Adrenal gland (tissue), 12 donors: ENCODE measurements around the gene FADS2. TPM values are rescaled to one million over a fixed set of nuclear protein-coding genes. Genes with fewer than 3 reads are reported as not detected.

ENCODE experiments used
- DNase-seq, 7 donors: peaks; one replicate each; pipeline ENCODE4 v3.0.0-alpha.2; 2019 to 2020
- H3K27ac ChIP-seq, 5 donors: fragments of 200-600 bp; sonication (generic) in 4 of 5; 1 replicate in 3 of 5; 2 replicates in 2 of 5; pipeline versions ENCODE4 v1.5.1 to v1.8.0; 2016 to 2020; ENCODE audit warnings: mild to moderate bottlenecking in 1 of 5
- H3K27me3 ChIP-seq: fragments of 200-600 bp; 2 replicates; pipeline ENCODE4 v1.8.0; 2021
- H3K36me3 ChIP-seq, 2 donors: fragments of 200-600 bp; replicated peaks in 1 of 2; 1 replicate in 1 of 2; 2 replicates in 1 of 2; pipeline versions ENCODE4 v1.5.1 to v1.8.0; 2018 to 2022
- H3K4me1 ChIP-seq, 2 donors: fragments of 200-600 bp; replicated peaks in 1 of 2; 1 replicate in 1 of 2; 2 replicates in 1 of 2; pipeline versions ENCODE4 v1.5.1 to v1.8.0; 2018 to 2021
- H3K4me3 ChIP-seq, 4 donors: fragments of 200-600 bp; sonication (generic) in 3 of 4; one replicate each; pipeline ENCODE4 v1.5.1; 2016 to 2018
- H3K9me3 ChIP-seq, 3 donors: fragments of 200-600 bp; sonication (generic) in 1 of 3; replicated peaks in 1 of 3; 1 replicate in 2 of 3; 2 replicates in 1 of 3; pipeline versions ENCODE4 v1.5.1 to v1.8.0; 2016 to 2021
- POLR2A ChIP-seq, 2 donors: fragments of 450-650 bp; IDR thresholded peaks; one replicate each; pipeline ENCODE4 v1.6.1; 2017; ENCODE audit warnings: antibody characterized with exemption in 2 of 2, mild to moderate bottlenecking in 2 of 2, moderate library complexity in 1 of 2
- WGBS, 4 donors: extraction: QIAGEN DNeasy Blood & Tissue Kit in 2 of 4; methylation state at CpG; one replicate each; pipeline versions ENCODE4 v1.1.5 to v1.1.7; 2013 to 2017; 5-methylcytosine and 5-hydroxymethylcytosine counted together
- intact Hi-C, 2 donors: fragments of 100-400 bp; cut with DNase I; formaldehyde crosslinking; loops; one replicate each; pipeline versions ENCODE4 v1.14.1 to v1.15.0; 2022 to 2023
- polyA plus RNA-seq, 3 donors: library from polyadenylated mRNA; stranded (reverse); fragments of 200-250 nt in 2 of 3; fragments of 350-450 nt in 1 of 3; fragmentation: Illumina TruSeq in 1 of 3; extraction: RNeasy Lipid Tissue Mini Kit (QIAGEN cat#74804) in 1 of 3; gene quantifications; one replicate each; pipeline ENCODE4 v1.2.3, GENCODE V29; 2013 to 2014
- total RNA-seq, 9 donors: library from RNA; depleted of rRNA in 4 of 9; stranded (reverse); fragments of >200 nt in 4 of 9; fragments of 120-200 nt in 1 of 9; fragmentation: NEBNext Ultra II Directional in 1 of 9; extraction: Animal tissue kit (Norgen Biotek cat#: 25700) in 1 of 9; gene quantifications; one replicate each; pipeline versions ENCODE4 v1.1.0 to v1.2.4, GENCODE V29; 2013 to 2023
- TF ChIP-seq, protein P1 (sequence below), 6 experiments: fragments of 450-650 bp in 4 of 6; fragments of 200-600 bp in 2 of 6; sonication (generic) in 1 of 6; IDR thresholded peaks; 1 replicate in 5 of 6; 2 replicates in 1 of 6; pipeline versions ENCODE4 v1.5.1 to v1.8.0; 2016 to 2021; ENCODE audit warnings: antibody characterized with exemption in 6 of 6, mild to moderate bottlenecking in 2 of 6, moderate library complexity in 1 of 6
- donor health status: healthy with polysubstance abuse.
- donor health status: Bipolar disorder and iron deficiency.
- donor health status: DM: yes; HTN: yes; CAD: no.
- donor health status: DM: no; HTN: no; CAD: no.
- donor health status: DM: no; HTN: no; CAD: no.
- donor health status: DM: yes; HTN: yes; CAD: no.

Gene FADS2
- total and polyA plus RNA-seq, 12 donors = 134 to 1,327 (median 488) TPM

DNA sequence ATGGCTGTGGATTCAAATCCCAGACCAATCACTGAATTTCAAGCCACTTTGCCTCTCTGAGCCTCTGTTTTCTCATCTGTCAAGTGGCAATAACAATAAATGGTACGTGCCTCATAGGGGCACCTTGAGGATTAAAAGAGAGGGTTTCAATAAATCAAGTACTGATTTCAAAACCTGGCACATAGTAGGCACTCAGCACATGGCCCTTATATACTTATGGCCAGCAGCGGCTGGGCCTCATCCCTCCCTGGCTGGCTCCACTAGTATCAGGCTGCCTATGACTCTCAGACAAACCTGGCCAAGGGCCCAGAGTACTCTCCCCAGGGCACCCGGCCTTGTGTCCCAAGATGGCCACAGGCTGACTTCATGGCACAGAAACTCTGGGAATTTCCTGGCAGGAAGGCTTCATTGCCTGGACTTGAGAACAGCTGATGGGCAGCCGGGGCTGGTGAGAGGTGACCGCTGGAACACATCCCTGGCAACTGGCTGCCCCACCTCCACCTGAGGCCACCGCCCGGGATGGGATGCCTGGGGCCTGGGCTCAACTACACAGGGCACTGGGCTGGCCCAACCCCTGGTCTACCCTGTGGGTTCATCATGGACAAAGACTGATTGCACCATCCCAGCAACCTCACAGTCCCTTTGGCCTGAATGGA, 59.9 kb downstream of the FADS2 start:
- WGBS, 4 donors = 34 to 49% (median 43%) methylated on average over 5 to 7 of the region's 7 CpGs
- TF ChIP-seq POLR2A (IDR thresholded peaks at IDR 0.05) = no peak
- TF ChIP-seq, protein P1, sequence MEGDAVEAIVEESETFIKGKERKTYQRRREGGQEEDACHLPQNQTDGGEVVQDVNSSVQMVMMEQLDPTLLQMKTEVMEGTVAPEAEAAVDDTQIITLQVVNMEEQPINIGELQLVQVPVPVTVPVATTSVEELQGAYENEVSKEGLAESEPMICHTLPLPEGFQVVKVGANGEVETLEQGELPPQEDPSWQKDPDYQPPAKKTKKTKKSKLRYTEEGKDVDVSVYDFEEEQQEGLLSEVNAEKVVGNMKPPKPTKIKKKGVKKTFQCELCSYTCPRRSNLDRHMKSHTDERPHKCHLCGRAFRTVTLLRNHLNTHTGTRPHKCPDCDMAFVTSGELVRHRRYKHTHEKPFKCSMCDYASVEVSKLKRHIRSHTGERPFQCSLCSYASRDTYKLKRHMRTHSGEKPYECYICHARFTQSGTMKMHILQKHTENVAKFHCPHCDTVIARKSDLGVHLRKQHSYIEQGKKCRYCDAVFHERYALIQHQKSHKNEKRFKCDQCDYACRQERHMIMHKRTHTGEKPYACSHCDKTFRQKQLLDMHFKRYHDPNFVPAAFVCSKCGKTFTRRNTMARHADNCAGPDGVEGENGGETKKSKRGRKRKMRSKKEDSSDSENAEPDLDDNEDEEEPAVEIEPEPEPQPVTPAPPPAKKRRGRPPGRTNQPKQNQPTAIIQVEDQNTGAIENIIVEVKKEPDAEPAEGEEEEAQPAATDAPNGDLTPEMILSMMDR (IDR thresholded peaks at IDR 0.05) = no peak
- H3K4me1 ChIP-seq = peaks cover 18 to 38% of the 10 kb centered on the region in 2 donors
- no peaks in the 10 kb centered on the region for H3K9me3 ChIP-seq
- peak overlapping the region; percentile 71 to 87 (median 83) for H3K27ac ChIP-seq
- peak; percentile 90 to 98 (median 96) for DNase-seq
- intact Hi-C loops = no loop called here
- H3K36me3 ChIP-seq = no peaks in the 10 kb centered on the region
- H3K4me3 ChIP-seq = no peak overlapping the region
- H3K27me3 ChIP-seq = no peaks in the 10 kb centered on the region

GRCh38 chr11:61888590-61888989, 60.5 kb downstream of the FADS2 start:
- peak in 1 of 7 donors; percentile 13 for DNase-seq
- H3K36me3 ChIP-seq = no peaks in the 10 kb centered on the region
- WGBS, 4 donors = 78 to 82% (median 82%) methylated on average over 11 to 12 of the region's 12 CpGs
- intact Hi-C loops = no loop called here
- H3K4me3 ChIP-seq = no peak overlapping the region
- peaks cover 18 to 38% of the 10 kb centered on the region in 2 donors for H3K4me1 ChIP-seq
- no peaks in the 10 kb centered on the region for H3K27me3 ChIP-seq
- peak overlapping the region; percentile 71 to 87 (median 83) for H3K27ac ChIP-seq
- TF ChIP-seq, protein P1 (IDR thresholded peaks at IDR 0.05) = no peak
- no peak for TF ChIP-seq POLR2A (IDR thresholded peaks at IDR 0.05)
- H3K9me3 ChIP-seq = no peaks in the 10 kb centered on the region

GRCh38 chr11:61889831-61890230, 61.7 kb downstream of the FADS2 start:
- peak in 1 of 7 donors; percentile 15 for DNase-seq
- TF ChIP-seq, protein P1 (IDR thresholded peaks at IDR 0.05) = no peak
- no peak for TF ChIP-seq POLR2A (IDR thresholded peaks at IDR 0.05)
- H3K36me3 ChIP-seq = no peaks in the 10 kb centered on the region
- no peaks in the 10 kb centered on the region for H3K9me3 ChIP-seq
- H3K27me3 ChIP-seq = no peaks in the 10 kb centered on the region
- H3K4me1 ChIP-seq = peaks cover 18 to 38% of the 10 kb centered on the region in 2 donors
- intact Hi-C loops = no loop called here
- peak overlapping the region in 4 of 5 donors; percentile 55 to 92 (median 76) for H3K27ac ChIP-seq
- H3K4me3 ChIP-seq = peak overlapping the region in 1 of 4 donors; percentile 66
- 72 to 85% (median 80%) methylated on average over 10 of the region's 10 CpGs for WGBS, 4 donors

DNA sequence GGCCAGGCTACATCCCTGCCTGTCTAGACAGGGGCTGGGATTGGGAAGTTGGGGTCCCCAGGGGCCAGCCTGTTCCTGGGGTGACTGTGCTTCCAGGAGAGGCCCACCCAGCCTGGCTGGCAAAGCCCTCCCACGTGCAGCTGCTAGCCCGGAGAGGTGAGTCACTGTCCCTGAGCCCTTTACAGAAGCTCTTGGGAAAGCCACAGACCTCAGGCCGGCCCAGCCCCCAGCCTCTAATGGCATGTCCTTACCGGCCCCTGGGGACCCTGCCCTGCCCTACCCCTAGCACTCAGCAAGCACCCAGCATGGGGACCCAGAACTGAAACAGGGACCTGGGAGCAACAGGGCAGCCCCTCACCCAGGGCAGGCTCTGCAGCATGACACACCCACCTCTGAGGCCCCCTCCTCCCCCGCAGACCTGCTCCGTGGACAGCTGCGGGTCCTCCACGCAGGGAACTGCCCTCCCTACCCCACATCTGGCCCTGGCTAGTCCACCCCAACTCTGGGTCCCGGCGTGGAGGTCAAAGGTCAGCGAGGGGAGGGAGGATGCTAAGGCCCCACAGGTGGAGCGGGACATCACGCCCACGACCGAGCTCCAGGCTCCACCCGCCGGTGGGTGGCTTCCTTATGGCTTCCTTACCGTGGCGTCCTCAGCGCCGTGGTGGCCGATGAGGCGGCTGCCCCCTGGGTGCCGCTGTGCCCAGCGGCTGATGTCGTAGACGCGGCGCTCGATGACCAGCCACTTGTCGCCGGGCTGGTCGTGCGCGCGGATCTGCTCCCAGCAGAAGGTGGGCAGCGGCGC, 62.6 kb downstream of the FADS2 start:
- Histone ChIP-seq H3K9me3 (no peaks in the 10 kb centered on the region), H3K4me3 (peak overlapping the region; percentile 26 to 66 (median 54)), H3K27ac (peak overlapping the region in 4 of 5 donors; percentile 71 to 92 (median 76)), H3K4me1 (peaks cover 18 to 38% of the 10 kb centered on the region in 2 donors), H3K36me3 (no peaks in the 10 kb centered on the region), H3K27me3 (no peaks in the 10 kb centered on the region)
- DNase-seq = peak; percentile 81 to 94 (median 90)
- WGBS, 4 donors = 1 to 2% methylated on average over 35 to 38 of the region's 38 CpGs; no CpG with 5 or more reads in 2 of the 4 donors
- intact Hi-C loops = no loop called here
- TF ChIP-seq POLR2A (IDR thresholded peaks at IDR 0.05) = peak in 1 of 2 donors; percentile 32
- TF ChIP-seq, protein P1 (IDR thresholded peaks at IDR 0.05) = no peak
